ENCODE measurements around the gene RAB41. TPM values are rescaled to one million over a fixed set of nuclear protein-coding genes. Genes with fewer than 3 reads are reported as not detected.
"Not testable (repeated sequence)": the region's sequence is repeated elsewhere in the genome, so short reads cannot be mapped to it uniquely, and the experiment has no call there.

The RAB41 gene
- total RNA-seq, 1 donor from 2014 or later, result not detected

GRCh38 chrX:70260104-70260503 is 21.9 kb upstream of the RAB41 start, which contains the start of gene P2RY4:
Gene P2RY4, minus strand, starts transcription at chrX:70260204. Its CDS starts 580 bp downstream, at chrX:70259624.
- H3K4me3 Mint-ChIP-seq (ENCODE audit: low read depth), result no peak within 1 kb of the TSS
- no peaks in the 10 kb centered on the region for H3K27me3 Mint-ChIP-seq (ENCODE audit: low read depth)
- intact Hi-C loops (cut with micrococcal nuclease), result no loop called here
- H3K27ac Mint-ChIP-seq, result no peak within 1 kb of the TSS
- DNase-seq (ENCODE audit: low spot score), result no peak
- H3K9me3 Mint-ChIP-seq, result no peaks in the 10 kb centered on the region
- no peaks in the 10 kb centered on the region for H3K36me3 Mint-ChIP-seq (ENCODE audit: low read depth)
- H3K4me1 Mint-ChIP-seq (ENCODE audit: low read depth), result no peaks in the 10 kb centered on the region

- no peaks in the 10 kb centered on the region for H3K36me3 Mint-ChIP-seq (ENCODE audit: low read depth)
- H3K9me3 Mint-ChIP-seq, result no peaks in the 10 kb centered on the region
- H3K4me1 Mint-ChIP-seq (ENCODE audit: low read depth), result no peaks in the 10 kb centered on the region
- no peak overlapping the region for H3K27ac Mint-ChIP-seq
- no peaks in the 10 kb centered on the region for H3K27me3 Mint-ChIP-seq (ENCODE audit: low read depth)
- intact Hi-C loops (cut with micrococcal nuclease), result loop anchor here (1.0 kb wide), 1 partner anchor 66 kb away; no protein-coding TSS in a partner anchor
- DNase-seq (ENCODE audit: low spot score), result peak; percentile 9
- H3K4me3 Mint-ChIP-seq (ENCODE audit: low read depth), result no peak overlapping the region
Measured at GRCh38 chrX:70262952-70263567, 18.9 kb upstream of the RAB41 start.

- Mint-ChIP-seq H3K27me3 (ENCODE audit: low read depth) (no peaks in the 10 kb centered on the region), H3K27ac (no peak overlapping the region), H3K9me3 (no peaks in the 10 kb centered on the region), H3K4me1 (ENCODE audit: low read depth) (no peaks in the 10 kb centered on the region), H3K36me3 (ENCODE audit: low read depth) (no peaks in the 10 kb centered on the region), H3K4me3 (ENCODE audit: low read depth) (no peak overlapping the region)
- DNase-seq (ENCODE audit: low spot score), result no peak
- intact Hi-C loops (cut with micrococcal nuclease), result no loop called here
Measured at GRCh38 chrX:70264784-70265183, 17.2 kb upstream of the RAB41 start.

- intact Hi-C loops (cut with micrococcal nuclease), result no loop called here
- H3K4me1 Mint-ChIP-seq (ENCODE audit: low read depth), result no peaks in the 10 kb centered on the region
- H3K27ac Mint-ChIP-seq, result no peak within 1 kb of the TSS
- H3K27me3 Mint-ChIP-seq (ENCODE audit: low read depth), result no peaks in the 10 kb centered on the region
- no peaks in the 10 kb centered on the region for H3K9me3 Mint-ChIP-seq
- H3K4me3 Mint-ChIP-seq (ENCODE audit: low read depth), result no peak within 1 kb of the TSS
- DNase-seq (ENCODE audit: low spot score), result no peak
- no peaks in the 10 kb centered on the region for H3K36me3 Mint-ChIP-seq (ENCODE audit: low read depth)
Measured at GRCh38 chrX:70268034-70268433, 13.9 kb upstream of the RAB41 start, which contains the start of gene ARR3. Gene ARR3, plus strand, starts transcription at chrX:70268334. Its CDS starts 1,052 bp downstream, at chrX:70269386.

GRCh38 chrX:70274029-70274428 is 7.9 kb upstream of the RAB41 start:
- H3K27me3 Mint-ChIP-seq (ENCODE audit: low read depth); H3K9me3 Mint-ChIP-seq; H3K36me3 Mint-ChIP-seq (ENCODE audit: low read depth); intact Hi-C loops (cut with micrococcal nuclease); H3K4me3 Mint-ChIP-seq (ENCODE audit: low read depth); H3K4me1 Mint-ChIP-seq (ENCODE audit: low read depth); DNase-seq (ENCODE audit: low spot score); H3K27ac Mint-ChIP-seq: not testable (repeated sequence)

GRCh38 chrX:70279081-70279480 is 2.9 kb upstream of the RAB41 start:
- DNase-seq (ENCODE audit: low spot score), result no peak
- no peak overlapping the region for H3K27ac Mint-ChIP-seq

GRCh38 chrX:70280573-70280972 is 1.4 kb upstream of the RAB41 start:
- H3K4me3 Mint-ChIP-seq (ENCODE audit: low read depth), result no peak overlapping the region
- intact Hi-C loops (cut with micrococcal nuclease), result no loop called here

More at GRCh38 chrX:70279081-70279480, 2.9 kb upstream of the RAB41 start:
- intact Hi-C loops (cut with micrococcal nuclease), result no loop called here
- Mint-ChIP-seq H3K4me1 (ENCODE audit: low read depth) (no peaks in the 10 kb centered on the region), H3K27me3 (ENCODE audit: low read depth) (no peaks in the 10 kb centered on the region), H3K36me3 (ENCODE audit: low read depth) (no peaks in the 10 kb centered on the region), H3K4me3 (ENCODE audit: low read depth) (no peak overlapping the region), H3K9me3 (no peaks in the 10 kb centered on the region)

GRCh38 chrX:70289168-70289792 is 7.3 kb downstream of the RAB41 start:
- Mint-ChIP-seq H3K27ac (peak overlapping the region; percentile 85), H3K4me3 (ENCODE audit: low read depth) (peak overlapping the region; percentile 93), H3K27me3 (ENCODE audit: low read depth) (no peaks in the 10 kb centered on the region), H3K4me1 (ENCODE audit: low read depth) (peaks cover 23% of the 10 kb centered on the region), H3K9me3 (no peaks in the 10 kb centered on the region), H3K36me3 (ENCODE audit: low read depth) (peaks cover 29% of the 10 kb centered on the region)
- no peak for DNase-seq (ENCODE audit: low spot score)
- intact Hi-C loops (cut with micrococcal nuclease), result loop anchor here (2.0 kb wide), 1 partner anchor 48 kb away; no protein-coding TSS in a partner anchor

More at GRCh38 chrX:70280573-70280972, 1.4 kb upstream of the RAB41 start:
- Mint-ChIP-seq H3K27ac (no peak overlapping the region), H3K36me3 (ENCODE audit: low read depth) (no peaks in the 10 kb centered on the region), H3K9me3 (no peaks in the 10 kb centered on the region), H3K27me3 (ENCODE audit: low read depth) (no peaks in the 10 kb centered on the region), H3K4me1 (ENCODE audit: low read depth) (no peaks in the 10 kb centered on the region)
- DNase-seq (ENCODE audit: low spot score), result no peak

GRCh38 chrX:70289793-70290770 is 8.1 kb downstream of the RAB41 start, which contains the start of the genes KIF4A and PDZD11:
Gene KIF4A, plus strand, starts transcription at chrX:70290104. Its CDS starts 355 bp downstream, at chrX:70290459.
Gene PDZD11, minus strand, starts transcription at chrX:70289927. Its CDS starts 586 bp downstream, at chrX:70289341.
- H3K9me3 Mint-ChIP-seq, result no peaks in the 10 kb centered on the region
- H3K27ac Mint-ChIP-seq, result peak within 1 kb of the TSS; percentile 85
- DNase-seq (ENCODE audit: low spot score), result peak; percentile 83
- peak within 1 kb of the TSS; percentile 93 for H3K4me3 Mint-ChIP-seq (ENCODE audit: low read depth)
- peaks cover 33% of the 10 kb centered on the region for H3K36me3 Mint-ChIP-seq (ENCODE audit: low read depth)
- H3K4me1 Mint-ChIP-seq (ENCODE audit: low read depth), result peaks cover 23% of the 10 kb centered on the region
- H3K27me3 Mint-ChIP-seq (ENCODE audit: low read depth), result no peaks in the 10 kb centered on the region
- intact Hi-C loops (cut with micrococcal nuclease), result loop anchor here (1.0 to 2.0 kb wide), 2 partner anchors 47 to 157 kb away; partner anchors contain the start of gene IGBP1

- Mint-ChIP-seq H3K4me1 (ENCODE audit: low read depth) (peaks cover 23% of the 10 kb centered on the region), H3K27ac (no peak overlapping the region), H3K36me3 (ENCODE audit: low read depth) (peaks cover 20% of the 10 kb centered on the region), H3K27me3 (ENCODE audit: low read depth) (no peaks in the 10 kb centered on the region), H3K4me3 (ENCODE audit: low read depth) (peak overlapping the region; percentile 52), H3K9me3 (no peaks in the 10 kb centered on the region)
- DNase-seq (ENCODE audit: low spot score), result no peak
- intact Hi-C loops (cut with micrococcal nuclease), result no loop called here
Measured at GRCh38 chrX:70292788-70293187, 10.8 kb downstream of the RAB41 start.

- no peaks in the 10 kb centered on the region for H3K27me3 Mint-ChIP-seq (ENCODE audit: low read depth)
- H3K27ac Mint-ChIP-seq, result no peak overlapping the region
- H3K9me3 Mint-ChIP-seq, result no peaks in the 10 kb centered on the region
- no peak for DNase-seq (ENCODE audit: low spot score)
- peaks cover 23% of the 10 kb centered on the region for H3K4me1 Mint-ChIP-seq (ENCODE audit: low read depth)
- intact Hi-C loops (cut with micrococcal nuclease), result no loop called here
- peaks cover 16% of the 10 kb centered on the region for H3K36me3 Mint-ChIP-seq (ENCODE audit: low read depth)
- H3K4me3 Mint-ChIP-seq (ENCODE audit: low read depth), result no peak overlapping the region
Measured at GRCh38 chrX:70293621-70294020, 11.6 kb downstream of the RAB41 start.

- Mint-ChIP-seq H3K4me3 (ENCODE audit: low read depth) (no peak overlapping the region), H3K27me3 (ENCODE audit: low read depth) (no peaks in the 10 kb centered on the region), H3K36me3 (ENCODE audit: low read depth) (peaks cover 59% of the 10 kb centered on the region), H3K4me1 (ENCODE audit: low read depth) (peaks cover 19% of the 10 kb centered on the region), H3K9me3 (no peaks in the 10 kb centered on the region), H3K27ac (peak overlapping the region; percentile 33)
- intact Hi-C loops (cut with micrococcal nuclease), result no loop called here
- no peak for DNase-seq (ENCODE audit: low spot score)
Measured at GRCh38 chrX:70301716-70302115, 19.7 kb downstream of the RAB41 start.

All from activated T-helper 2 cell treated with anti-CD3 and anti-CD28 coated beads, Interferon-gamma antibody, Interleukin-2, Interleukin-4, amounts not matched to agents 10 μg/mL and 5 μg/mL and 100 μg/mL, durations not matched to agents 14 hours and 24 hours and 36 hours (primary cell).